ENCODE measurements around the gene CREB5. TPM values are rescaled to one million over a fixed set of nuclear protein-coding genes. Genes with fewer than 3 reads are reported as not detected.

CREB5 gene
- polyA plus RNA-seq, 1 donor from 2014 or later = 3.7 TPM

GRCh38 chr7:28754027-28754426 lies 341.7 kb downstream of the CREB5 start:
- H3K4me3 ChIP-seq (ENCODE audit: low read length) = no peak overlapping the region
- H2AFZ ChIP-seq (ENCODE audit: low read depth, low read length) = no peak overlapping the region
- no peak for TF ChIP-seq MXI1 (conservative IDR thresholded peaks at IDR 0.05; ENCODE audit: poor library complexity, severe bottlenecking)
- peak; percentile 16 for TF ChIP-seq CTCF (IDR thresholded peaks at IDR 0.05; ENCODE audit: poor library complexity, severe bottlenecking)
- no peak overlapping the region for H3K27ac ChIP-seq (ENCODE audit: low read length)
- no peaks in the 10 kb centered on the region for H4K20me1 ChIP-seq (ENCODE audit: insufficient read depth)
- H3K36me3 ChIP-seq (ENCODE audit: insufficient read depth, low read length) = no peaks in the 10 kb centered on the region
- no peaks in the 10 kb centered on the region for H3K9me2 ChIP-seq (ENCODE audit: insufficient read depth, low read length)
- no peaks in the 10 kb centered on the region for H3F3A ChIP-seq (ENCODE audit: insufficient read depth, low read length, poor library complexity, severe bottlenecking)
- H3K4me2 ChIP-seq (ENCODE audit: low read length) = no peak overlapping the region
- no peaks in the 10 kb centered on the region for H3K79me2 ChIP-seq (replicated peaks; ENCODE audit: insufficient read depth, low read length)
- H3K27me3 ChIP-seq (ENCODE audit: insufficient read depth, low read depth, low read length) = no peaks in the 10 kb centered on the region
- H3K9me3 ChIP-seq (ENCODE audit: low read length) = no peaks in the 10 kb centered on the region
- no peak overlapping the region for H3K9ac ChIP-seq (ENCODE audit: low read length)

GRCh38 chr7:28754447-28754846 lies 342.1 kb downstream of the CREB5 start:
- no peak for TF ChIP-seq POLR2AphosphoS5 (IDR thresholded peaks at IDR 0.05)
- no peak for TF ChIP-seq RAD21 (conservative IDR thresholded peaks at IDR 0.05)
- no peaks in the 10 kb centered on the region for H3K9me3 ChIP-seq (ENCODE audit: low read length)
- H3K4me2 ChIP-seq (ENCODE audit: low read length) = no peak overlapping the region
- no peaks in the 10 kb centered on the region for H3K27me3 ChIP-seq (ENCODE audit: insufficient read depth, low read depth, low read length)
- no peaks in the 10 kb centered on the region for H3F3A ChIP-seq (ENCODE audit: insufficient read depth, low read length, poor library complexity, severe bottlenecking)
- H2AFZ ChIP-seq (ENCODE audit: low read depth, low read length) = no peak overlapping the region
- no peak overlapping the region for H3K4me3 ChIP-seq (ENCODE audit: low read length)
- no peak overlapping the region for H3K9ac ChIP-seq (ENCODE audit: low read length)
- H4K20me1 ChIP-seq (ENCODE audit: insufficient read depth) = no peaks in the 10 kb centered on the region
- H3K36me3 ChIP-seq (ENCODE audit: insufficient read depth, low read length) = no peaks in the 10 kb centered on the region
- no peak overlapping the region for H3K27ac ChIP-seq (ENCODE audit: low read length)
- no peaks in the 10 kb centered on the region for H3K79me2 ChIP-seq (replicated peaks; ENCODE audit: insufficient read depth, low read length)
- no peaks in the 10 kb centered on the region for H3K9me2 ChIP-seq (ENCODE audit: insufficient read depth, low read length)

- Histone ChIP-seq H3K27ac (ENCODE audit: low read length) (no peak overlapping the region), H3K9me2 (ENCODE audit: insufficient read depth, low read length) (no peaks in the 10 kb centered on the region)
These were observed 342.9 kb downstream of the CREB5 start for GRCh38 chr7:28755255-28755654.

More at GRCh38 chr7:28755255-28755654, 342.9 kb downstream of the CREB5 start:
- H4K20me1 ChIP-seq (ENCODE audit: insufficient read depth) = no peaks in the 10 kb centered on the region
- H3K9me3 ChIP-seq (ENCODE audit: low read length) = no peaks in the 10 kb centered on the region
- no peaks in the 10 kb centered on the region for H3K79me2 ChIP-seq (replicated peaks; ENCODE audit: insufficient read depth, low read length)
- H2AFZ ChIP-seq (ENCODE audit: low read depth, low read length) = no peak overlapping the region
- H3F3A ChIP-seq (ENCODE audit: insufficient read depth, low read length, poor library complexity, severe bottlenecking) = no peaks in the 10 kb centered on the region
- no peaks in the 10 kb centered on the region for H3K36me3 ChIP-seq (ENCODE audit: insufficient read depth, low read length)
- H3K4me3 ChIP-seq (ENCODE audit: low read length) = no peak overlapping the region
- TF ChIP-seq RAD21 (conservative IDR thresholded peaks at IDR 0.05) = no peak
- TF ChIP-seq REST (IDR thresholded peaks at IDR 0.05; ENCODE audit: borderline replicate concordance) = no peak
- TF ChIP-seq SMC3 (conservative IDR thresholded peaks at IDR 0.05; ENCODE audit: poor library complexity) = no peak
- no peak for TF ChIP-seq TAF1 (IDR thresholded peaks at IDR 0.05; ENCODE audit: low read depth)
- no peak for TF ChIP-seq CTCF (IDR thresholded peaks at IDR 0.05; ENCODE audit: poor library complexity, severe bottlenecking)
- TF ChIP-seq EZH2 (IDR thresholded peaks at IDR 0.05; ENCODE audit: borderline replicate concordance, insufficient read depth, low read length, poor library complexity, severe bottlenecking) = no peak
- no peak for TF ChIP-seq POLR2AphosphoS5 (IDR thresholded peaks at IDR 0.05)
- no peak for TF ChIP-seq MXI1 (conservative IDR thresholded peaks at IDR 0.05; ENCODE audit: poor library complexity, severe bottlenecking)
- no peak for TF ChIP-seq EP300 (conservative IDR thresholded peaks at IDR 0.05; ENCODE audit: poor library complexity, severe bottlenecking)
- H3K9ac ChIP-seq (ENCODE audit: low read length) = no peak overlapping the region
- H3K27me3 ChIP-seq (ENCODE audit: insufficient read depth, low read depth, low read length) = no peaks in the 10 kb centered on the region
- H3K4me2 ChIP-seq (ENCODE audit: low read length) = no peak overlapping the region
